Measurements from ENCODE around the gene UBE2G1.
"Not testable (repeated sequence)": the region's sequence is repeated elsewhere in the genome, so short reads cannot be mapped to it uniquely, and the experiment has no call there.

The UBE2G1 gene

GRCh38 chr17:4394208-4395110 lies 28.0 kb upstream of the UBE2G1 start:
- TF ChIP-seq POLR2AphosphoS5 (IDR thresholded peaks at IDR 0.05; ENCODE audit: low read depth, low read length) (no peak), POLR2A (IDR thresholded peaks at IDR 0.05; ENCODE audit: low read depth, low read length) (no peak), TAF1 (IDR thresholded peaks at IDR 0.05; ENCODE audit: borderline replicate concordance, low read depth, low read length) (no peak)
- no peak for DNase-seq (ENCODE audit: insufficient read length)
- peak; percentile 95 for FAIRE-seq

- no peak for FAIRE-seq
Measured at GRCh38 chr17:4393806-4394205, 27.3 kb upstream of the UBE2G1 start.

GRCh38 chr17:4389079-4389478 lies 22.6 kb upstream of the UBE2G1 start:
- no peak for FAIRE-seq
- no peak for DNase-seq (ENCODE audit: insufficient read length)
- TF ChIP-seq POLR2AphosphoS5 (IDR thresholded peaks at IDR 0.05; ENCODE audit: low read depth, low read length) (no peak), TAF1 (IDR thresholded peaks at IDR 0.05; ENCODE audit: borderline replicate concordance, low read depth, low read length) (no peak), POLR2A (IDR thresholded peaks at IDR 0.05; ENCODE audit: low read depth, low read length) (no peak)

More at GRCh38 chr17:4393806-4394205, 27.3 kb upstream of the UBE2G1 start:
- no peak for DNase-seq (ENCODE audit: insufficient read length)
- TF ChIP-seq POLR2A (IDR thresholded peaks at IDR 0.05; ENCODE audit: low read depth, low read length) (no peak), TAF1 (IDR thresholded peaks at IDR 0.05; ENCODE audit: borderline replicate concordance, low read depth, low read length) (no peak)

- no peak for DNase-seq (ENCODE audit: insufficient read length)
- TF ChIP-seq POLR2A (IDR thresholded peaks at IDR 0.05; ENCODE audit: low read depth, low read length) (no peak), TAF1 (IDR thresholded peaks at IDR 0.05; ENCODE audit: borderline replicate concordance, low read depth, low read length) (no peak), POLR2AphosphoS5 (IDR thresholded peaks at IDR 0.05; ENCODE audit: low read depth, low read length) (no peak)
- FAIRE-seq, result no peak
Measured at GRCh38 chr17:4387137-4387536, 20.7 kb upstream of the UBE2G1 start.

GRCh38 chr17:4386406-4386805 lies 19.9 kb upstream of the UBE2G1 start:
- DNase-seq (ENCODE audit: insufficient read length) (no peak), FAIRE-seq (no peak)
- TF ChIP-seq POLR2AphosphoS5 (IDR thresholded peaks at IDR 0.05; ENCODE audit: low read depth, low read length) (no peak), TAF1 (IDR thresholded peaks at IDR 0.05; ENCODE audit: borderline replicate concordance, low read depth, low read length) (no peak), POLR2A (IDR thresholded peaks at IDR 0.05; ENCODE audit: low read depth, low read length) (no peak)

- TF ChIP-seq TAF1 (IDR thresholded peaks at IDR 0.05; ENCODE audit: borderline replicate concordance, low read depth, low read length) (no peak), POLR2A (IDR thresholded peaks at IDR 0.05; ENCODE audit: low read depth, low read length) (no peak), POLR2AphosphoS5 (IDR thresholded peaks at IDR 0.05; ENCODE audit: low read depth, low read length) (no peak)
- DNase-seq (ENCODE audit: insufficient read length) (no peak), FAIRE-seq (peak; percentile 24)
Measured at GRCh38 chr17:4381690-4382671, 15.5 kb upstream of the UBE2G1 start.

- FAIRE-seq (peak; percentile 48), DNase-seq (ENCODE audit: insufficient read length) (no peak)
- TF ChIP-seq POLR2AphosphoS5 (IDR thresholded peaks at IDR 0.05; ENCODE audit: low read depth, low read length), result no peak
- no peak for TF ChIP-seq TAF1 (IDR thresholded peaks at IDR 0.05; ENCODE audit: borderline replicate concordance, low read depth, low read length)
- no peak for TF ChIP-seq POLR2A (IDR thresholded peaks at IDR 0.05; ENCODE audit: low read depth, low read length)
Measured at GRCh38 chr17:4378626-4379025, 12.2 kb upstream of the UBE2G1 start.

GRCh38 chr17:4377247-4377646 lies 10.8 kb upstream of the UBE2G1 start:
- DNase-seq (ENCODE audit: insufficient read length); FAIRE-seq: not testable (repeated sequence)

- FAIRE-seq; DNase-seq (ENCODE audit: insufficient read length): not testable (repeated sequence)
Measured at GRCh38 chr17:4375796-4376440, 9.4 kb upstream of the UBE2G1 start.

GRCh38 chr17:4375039-4375748 lies 8.7 kb upstream of the UBE2G1 start:
- TF ChIP-seq POLR2A (IDR thresholded peaks at IDR 0.05; ENCODE audit: low read depth, low read length) (no peak), POLR2AphosphoS5 (IDR thresholded peaks at IDR 0.05; ENCODE audit: low read depth, low read length) (no peak), TAF1 (IDR thresholded peaks at IDR 0.05; ENCODE audit: borderline replicate concordance, low read depth, low read length) (no peak)
- peak; percentile 100 for FAIRE-seq
- DNase-seq (ENCODE audit: insufficient read length), result peak; percentile 46

All from GM12892 (cell line).